ENCODE results near the gene C6orf58.

DNA sequence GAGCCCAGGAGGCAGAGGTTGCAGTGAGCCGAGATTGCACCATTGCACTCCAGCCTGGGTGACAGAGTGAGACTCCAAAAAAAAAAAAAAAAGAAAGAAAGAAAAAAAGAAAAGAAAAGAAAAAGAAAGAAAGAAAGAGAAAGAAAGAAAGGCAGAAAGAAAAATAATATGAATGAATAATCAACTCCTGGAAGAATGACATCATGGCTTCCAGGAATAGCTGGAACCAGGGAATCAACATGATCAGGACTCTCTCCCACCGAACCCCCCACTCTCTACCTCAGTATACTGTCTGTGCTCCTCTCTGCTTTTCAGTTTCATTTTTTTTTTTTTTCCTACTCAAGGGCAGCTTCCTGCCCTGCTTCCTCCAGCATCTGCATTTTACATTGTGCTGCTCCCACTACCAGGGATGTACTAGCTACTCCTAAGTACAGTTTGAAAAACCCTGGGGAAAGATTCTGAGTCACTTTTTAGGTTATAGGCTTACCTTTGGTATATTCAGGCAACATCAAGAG lies 38.2 kb upstream of the C6orf58 start:
- TF ChIP-seq, protein P1, sequence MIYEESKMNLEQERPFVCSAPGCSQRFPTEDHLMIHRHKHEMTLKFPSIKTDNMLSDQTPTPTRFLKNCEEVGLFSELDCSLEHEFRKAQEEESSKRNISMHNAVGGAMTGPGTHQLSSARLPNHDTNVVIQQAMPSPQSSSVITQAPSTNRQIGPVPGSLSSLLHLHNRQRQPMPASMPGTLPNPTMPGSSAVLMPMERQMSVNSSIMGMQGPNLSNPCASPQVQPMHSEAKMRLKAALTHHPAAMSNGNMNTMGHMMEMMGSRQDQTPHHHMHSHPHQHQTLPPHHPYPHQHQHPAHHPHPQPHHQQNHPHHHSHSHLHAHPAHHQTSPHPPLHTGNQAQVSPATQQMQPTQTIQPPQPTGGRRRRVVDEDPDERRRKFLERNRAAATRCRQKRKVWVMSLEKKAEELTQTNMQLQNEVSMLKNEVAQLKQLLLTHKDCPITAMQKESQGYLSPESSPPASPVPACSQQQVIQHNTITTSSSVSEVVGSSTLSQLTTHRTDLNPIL (CRISPR knock-in tag; IDR thresholded peaks at IDR 0.05; ENCODE audit: low read depth), result no peak
- TF ChIP-seq ARNTL (CRISPR knock-in tag; IDR thresholded peaks at IDR 0.05; ENCODE audit: borderline replicate concordance, low read depth) (no peak), ZNF70 (CRISPR knock-in tag; IDR thresholded peaks at IDR 0.05) (no peak)
